Thyroid gland (tissue), 4 donors: Measurements from ENCODE around the gene SFRP5. TPM values are rescaled to one million over a fixed set of nuclear protein-coding genes. Genes with fewer than 3 reads are reported as not detected.

Experiments used
- DNase-seq, 2 donors: peaks; one replicate each; pipeline ENCODE4 v3.0.0-alpha.2; 2019
- H3K27ac ChIP-seq, 3 donors: fragments of 200-600 bp; sonication (generic); 1 replicate in 2 of 3; 2 replicates in 1 of 3; pipeline ENCODE4 v1.5.1; 2016 to 2019; ENCODE audit warnings: mild to moderate bottlenecking in 1 of 3, moderate library complexity in 1 of 3
- H3K27me3 ChIP-seq: fragments of 200-600 bp; sonication (generic); one replicate; pipeline ENCODE4 v1.5.1; 2019
- H3K36me3 ChIP-seq, 2 donors: fragments of 200-600 bp; sonication (generic); one replicate each; pipeline ENCODE4 v1.5.1; 2016 to 2019
- H3K4me1 ChIP-seq, 2 donors: fragments of 200-600 bp; sonication (generic); one replicate each; pipeline ENCODE4 v1.5.1; 2017 to 2019
- H3K4me3 ChIP-seq, 3 donors: fragments of 200-600 bp; sonication (generic); replicated peaks in 1 of 3; 1 replicate in 2 of 3; 2 replicates in 1 of 3; pipeline ENCODE4 v1.5.1; 2016; ENCODE audit warnings: mild to moderate bottlenecking in 1 of 3
- H3K9me3 ChIP-seq: fragments of 200-600 bp; sonication (generic); one replicate; pipeline ENCODE4 v1.5.1; 2017
- CTCF ChIP-seq, 6 experiments: fragments of 200-600 bp in 3 of 6; fragments of 450-650 bp in 3 of 6; sonication (generic) in 3 of 6; IDR thresholded peaks; one replicate each; pipeline ENCODE4 v1.5.1; 2016 to 2019; ENCODE audit warnings: antibody characterized with exemption in 6 of 6, mild to moderate bottlenecking in 2 of 6, inconsistent platforms in 1 of 6, moderate library complexity in 1 of 6
- POLR2A ChIP-seq, 2 donors: fragments of 450-650 bp; IDR thresholded peaks; one replicate each; pipeline ENCODE4 v1.6.1; 2017; ENCODE audit warnings: antibody characterized with exemption in 2 of 2, mild to moderate bottlenecking in 2 of 2, moderate library complexity in 1 of 2
- WGBS, 2 donors: methylation state at CpG; one replicate each; pipeline ENCODE4 v1.1.5; 2017; 5-methylcytosine and 5-hydroxymethylcytosine counted together
- intact Hi-C: fragments of 100-400 bp; cut with DNase I; formaldehyde crosslinking; loops from one replicate; pipeline ENCODE4 v1.15.1; 2023
- total RNA-seq, 4 donors: library from RNA; depleted of rRNA; stranded (reverse); fragments of >200 nt; gene quantifications; one replicate each; pipeline ENCODE4 v1.2.3, GENCODE V29; 2016

Gene SFRP5
- total RNA-seq, 4 donors from 2014 or later, result 0.22 to 0.40 TPM; not detected in 2

- TF ChIP-seq CTCF (IDR thresholded peaks at IDR 0.05) (no peak), POLR2A (IDR thresholded peaks at IDR 0.05) (no peak)
- Histone ChIP-seq H3K9me3 (no peaks in the 10 kb centered on the region), H3K4me3 (no peak overlapping the region), H3K4me1 (no peaks in the 10 kb centered on the region), H3K27me3 (no peaks in the 10 kb centered on the region), H3K36me3 (peaks cover 15 to 17% of the 10 kb centered on the region in 2 donors), H3K27ac (no peak overlapping the region)
- intact Hi-C loops, result no loop called here
- DNase-seq, result no peak
- WGBS, 2 donors, result 58 to 81% methylated on average over 4 of the region's 5 CpGs
These were observed 9.0 kb downstream of the SFRP5 start for GRCh38 chr10:97762816-97763215.

- WGBS, 2 donors, result 88 to 93% methylated on average over 9 to 10 of the region's 10 CpGs
- no peak for DNase-seq
- Histone ChIP-seq H3K27me3 (no peaks in the 10 kb centered on the region), H3K36me3 (peaks cover 22 to 25% of the 10 kb centered on the region in 2 donors), H3K4me3 (no peak overlapping the region), H3K4me1 (no peaks in the 10 kb centered on the region), H3K9me3 (no peaks in the 10 kb centered on the region), H3K27ac (no peak overlapping the region)
- no peak for TF ChIP-seq CTCF (IDR thresholded peaks at IDR 0.05)
- no peak for TF ChIP-seq POLR2A (IDR thresholded peaks at IDR 0.05)
- intact Hi-C loops, result no loop called here
These were observed 9.7 kb downstream of the SFRP5 start for GRCh38 chr10:97762056-97762455.

GRCh38 chr10:97761331-97761865 lies 10.4 kb downstream of the SFRP5 start:
- Histone ChIP-seq H3K4me3 (no peak overlapping the region), H3K9me3 (no peaks in the 10 kb centered on the region), H3K36me3 (peaks cover 27 to 29% of the 10 kb centered on the region in 2 donors), H3K27ac (no peak overlapping the region), H3K27me3 (no peaks in the 10 kb centered on the region), H3K4me1 (no peaks in the 10 kb centered on the region)
- no peak for DNase-seq
- 96 to 98% methylated on average over 7 to 8 of the region's 8 CpGs for WGBS, 2 donors
- intact Hi-C loops, result no loop called here
- no peak for TF ChIP-seq POLR2A (IDR thresholded peaks at IDR 0.05)

- peaks cover 34 to 35% of the 10 kb centered on the region in 2 donors for H3K36me3 ChIP-seq
- TF ChIP-seq POLR2A (IDR thresholded peaks at IDR 0.05), result no peak
- no peak for TF ChIP-seq CTCF (IDR thresholded peaks at IDR 0.05)
- no peak overlapping the region for H3K27ac ChIP-seq
- intact Hi-C loops, result no loop called here
- no peak overlapping the region for H3K4me3 ChIP-seq
- no peak for DNase-seq
- 89 to 91% methylated on average over 10 of the region's 11 CpGs for WGBS, 2 donors
- H3K9me3 ChIP-seq, result no peaks in the 10 kb centered on the region
- no peaks in the 10 kb centered on the region for H3K4me1 ChIP-seq
- no peaks in the 10 kb centered on the region for H3K27me3 ChIP-seq
These were observed 11.1 kb downstream of the SFRP5 start for GRCh38 chr10:97760461-97761257.

- H3K4me3 ChIP-seq, result no peak overlapping the region
- H3K36me3 ChIP-seq, result peaks cover 41 to 42% of the 10 kb centered on the region in 2 donors
- TF ChIP-seq CTCF (IDR thresholded peaks at IDR 0.05) (no peak), POLR2A (IDR thresholded peaks at IDR 0.05) (no peak)
- DNase-seq, result no peak
- H3K27ac ChIP-seq, result no peak overlapping the region
- H3K9me3 ChIP-seq, result no peaks in the 10 kb centered on the region
- intact Hi-C loops, result no loop called here
- H3K27me3 ChIP-seq, result no peaks in the 10 kb centered on the region
- H3K4me1 ChIP-seq, result no peaks in the 10 kb centered on the region
- WGBS, 2 donors, result 74 to 100% methylated on average over 3 to 5 of the region's 5 CpGs
These were observed 11.9 kb downstream of the SFRP5 start for GRCh38 chr10:97759946-97760345.
